ENCODE data around the gene CANX.

The CANX gene

DNA sequence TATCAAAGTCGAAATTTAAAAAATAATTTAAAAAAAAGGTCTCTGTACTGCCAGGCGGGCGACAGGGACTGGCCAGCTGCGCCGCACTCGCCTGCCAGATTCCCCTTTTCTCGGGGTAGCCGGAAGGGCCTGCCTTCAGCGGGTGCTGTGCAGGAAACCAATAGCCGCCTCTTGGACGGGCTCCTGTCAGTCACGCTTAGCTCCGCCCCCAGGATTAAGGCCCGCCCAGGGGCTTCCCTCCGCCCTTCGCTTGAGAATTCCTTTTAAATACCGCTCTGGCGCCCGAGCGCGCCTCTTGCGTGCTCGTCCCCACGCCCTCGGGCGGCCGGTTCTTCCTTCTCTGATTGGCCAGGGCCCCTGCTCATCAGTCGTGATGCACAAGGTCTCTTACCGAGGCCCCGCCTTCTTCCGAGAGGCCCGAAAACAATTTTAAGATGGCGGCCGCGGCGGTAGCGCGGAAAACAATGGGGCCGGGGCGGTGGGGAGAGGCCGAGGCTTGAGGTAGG, 33.7 kb downstream of the CANX start, which contains the start of gene MAML1:
Gene MAML1 (plus strand): TSS at position 411 of the 506 bp plus-strand sequence. CDS start 291 bp downstream, outside the sequence.
- TF ChIP-seq, protein P1, sequence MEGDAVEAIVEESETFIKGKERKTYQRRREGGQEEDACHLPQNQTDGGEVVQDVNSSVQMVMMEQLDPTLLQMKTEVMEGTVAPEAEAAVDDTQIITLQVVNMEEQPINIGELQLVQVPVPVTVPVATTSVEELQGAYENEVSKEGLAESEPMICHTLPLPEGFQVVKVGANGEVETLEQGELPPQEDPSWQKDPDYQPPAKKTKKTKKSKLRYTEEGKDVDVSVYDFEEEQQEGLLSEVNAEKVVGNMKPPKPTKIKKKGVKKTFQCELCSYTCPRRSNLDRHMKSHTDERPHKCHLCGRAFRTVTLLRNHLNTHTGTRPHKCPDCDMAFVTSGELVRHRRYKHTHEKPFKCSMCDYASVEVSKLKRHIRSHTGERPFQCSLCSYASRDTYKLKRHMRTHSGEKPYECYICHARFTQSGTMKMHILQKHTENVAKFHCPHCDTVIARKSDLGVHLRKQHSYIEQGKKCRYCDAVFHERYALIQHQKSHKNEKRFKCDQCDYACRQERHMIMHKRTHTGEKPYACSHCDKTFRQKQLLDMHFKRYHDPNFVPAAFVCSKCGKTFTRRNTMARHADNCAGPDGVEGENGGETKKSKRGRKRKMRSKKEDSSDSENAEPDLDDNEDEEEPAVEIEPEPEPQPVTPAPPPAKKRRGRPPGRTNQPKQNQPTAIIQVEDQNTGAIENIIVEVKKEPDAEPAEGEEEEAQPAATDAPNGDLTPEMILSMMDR (IDR thresholded peaks at IDR 0.05), result no peak

DNA sequence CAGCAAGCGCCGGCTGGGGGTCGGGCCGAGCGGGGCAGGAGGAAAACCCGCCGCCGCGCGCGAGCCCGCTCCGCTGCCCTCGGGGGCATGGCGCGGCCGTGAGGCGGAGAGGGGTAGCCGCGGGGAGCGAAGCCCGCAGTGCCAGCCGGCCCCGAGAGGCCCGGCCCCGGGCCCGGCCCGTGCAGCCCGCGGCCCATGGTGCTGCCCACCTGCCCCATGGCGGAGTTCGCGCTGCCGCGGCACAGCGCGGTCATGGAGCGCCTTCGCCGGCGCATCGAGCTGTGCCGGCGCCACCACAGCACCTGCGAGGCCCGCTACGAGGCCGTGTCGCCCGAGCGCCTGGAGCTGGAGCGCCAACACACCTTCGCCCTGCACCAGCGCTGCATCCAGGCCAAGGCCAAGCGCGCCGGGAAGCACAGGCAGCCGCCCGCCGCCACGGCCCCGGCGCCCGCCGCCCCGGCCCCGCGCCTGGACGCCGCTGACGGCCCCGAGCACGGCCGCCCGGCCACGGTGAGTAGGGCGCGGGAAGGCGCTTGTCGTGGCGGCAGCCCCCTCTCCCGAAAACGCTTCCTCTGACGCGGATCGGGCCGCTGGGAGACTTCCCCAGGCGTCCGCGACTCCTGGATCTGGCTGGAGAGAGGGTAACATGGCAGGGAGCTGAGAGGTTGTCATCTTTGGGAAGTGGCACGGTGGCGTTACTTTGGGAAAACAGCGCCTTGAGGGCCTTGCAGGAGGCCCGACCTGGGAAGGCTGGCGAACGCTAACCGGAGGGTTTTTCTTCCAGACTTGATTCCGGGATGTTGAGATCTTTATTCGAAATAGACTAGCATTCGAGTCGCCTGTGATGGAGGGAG, 34.4 kb downstream of the CANX start:
- TF ChIP-seq, protein P1 (IDR thresholded peaks at IDR 0.05), result no peak

DNA sequence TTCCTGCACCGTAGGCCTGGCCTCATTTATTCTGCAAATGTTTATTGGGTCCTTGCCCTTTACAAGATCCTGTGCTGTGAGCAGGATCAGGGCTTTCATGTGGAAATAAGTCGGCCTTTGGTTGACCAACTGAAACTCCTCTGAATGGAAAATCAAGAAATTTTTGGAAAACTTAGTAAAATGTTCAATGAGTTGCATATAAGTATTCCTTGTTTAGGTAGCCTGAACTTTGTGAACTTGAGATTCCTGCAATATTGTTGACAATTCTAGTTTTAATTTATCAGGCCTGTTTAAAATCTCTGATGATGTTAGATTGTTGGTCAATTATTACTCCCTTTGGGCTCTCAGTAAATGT, 35.0 kb downstream of the CANX start:
- TF ChIP-seq, protein P1 (IDR thresholded peaks at IDR 0.05), result no peak

DNA sequence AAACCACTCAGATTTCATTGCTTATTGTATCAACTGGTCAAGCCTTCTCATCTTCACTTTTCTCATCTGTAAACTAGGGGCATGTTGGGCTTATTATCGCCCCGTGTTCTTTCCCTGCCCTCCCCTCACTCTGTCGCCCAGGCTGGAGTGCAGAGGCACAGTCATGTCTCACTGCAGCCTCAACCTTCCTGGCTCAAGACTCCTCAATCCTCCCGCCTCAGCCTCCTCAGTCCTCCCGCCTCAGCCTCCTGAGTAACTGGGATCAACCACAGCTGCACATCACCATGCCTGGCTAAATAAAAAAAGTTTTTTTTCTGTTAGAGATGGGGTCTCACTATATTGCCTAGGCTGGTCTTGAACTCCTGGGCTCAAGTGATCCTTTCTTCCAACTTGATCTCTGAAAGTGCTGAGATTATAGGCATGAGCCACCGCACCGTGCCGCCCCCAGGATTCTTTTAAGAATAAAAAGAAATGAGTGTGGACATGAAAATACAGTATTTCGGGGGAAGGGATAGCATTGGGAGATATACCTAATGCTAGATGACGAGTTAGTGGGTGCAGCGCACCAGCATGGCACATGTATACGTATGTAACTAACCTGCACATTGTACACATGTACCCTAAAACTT, 35.9 kb downstream of the CANX start:
- TF ChIP-seq, protein P1 (IDR thresholded peaks at IDR 0.05), result no peak

DNA sequence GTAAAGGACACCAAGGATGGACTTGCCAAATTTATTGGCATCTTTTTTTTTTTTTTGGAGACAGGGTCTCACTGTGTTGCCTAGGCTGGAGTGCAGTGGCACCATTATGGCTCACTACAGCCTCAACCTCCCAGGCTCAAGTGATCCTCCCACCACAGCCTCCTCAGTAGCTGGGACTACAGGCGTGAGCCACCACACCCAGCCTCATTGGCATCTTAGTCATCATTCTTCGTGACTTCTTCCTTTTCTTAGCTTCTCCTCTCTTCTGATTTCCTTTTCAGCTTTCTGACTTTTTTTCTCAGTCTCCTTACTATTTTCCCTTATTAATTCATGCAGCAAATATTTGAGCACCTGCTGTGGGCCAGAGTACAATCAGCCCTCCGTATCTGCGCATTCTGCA, 40.0 kb downstream of the CANX start:
- TF ChIP-seq, protein P1 (IDR thresholded peaks at IDR 0.05), result no peak

DNA sequence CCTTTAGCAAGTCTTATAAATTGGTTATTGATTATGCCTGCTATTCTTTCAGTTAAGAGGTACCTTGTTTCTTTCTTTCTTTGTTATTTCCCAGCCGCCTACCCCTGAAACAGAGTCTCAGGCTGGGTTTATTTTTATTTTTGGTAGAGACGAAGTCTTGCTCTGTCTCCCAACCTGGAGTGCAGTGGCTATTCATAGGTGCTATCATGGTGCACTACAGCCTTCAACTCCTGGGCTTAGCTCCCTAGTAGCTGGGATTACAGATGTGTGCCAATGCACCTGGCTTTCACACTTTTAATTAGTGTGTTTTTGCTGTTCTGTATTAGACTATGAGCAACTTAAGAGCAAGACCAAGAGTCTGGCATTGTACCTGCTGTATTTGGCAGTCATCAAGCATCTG, 48.1 kb downstream of the CANX start:
- TF ChIP-seq, protein P1 (IDR thresholded peaks at IDR 0.05), result no peak

DNA sequence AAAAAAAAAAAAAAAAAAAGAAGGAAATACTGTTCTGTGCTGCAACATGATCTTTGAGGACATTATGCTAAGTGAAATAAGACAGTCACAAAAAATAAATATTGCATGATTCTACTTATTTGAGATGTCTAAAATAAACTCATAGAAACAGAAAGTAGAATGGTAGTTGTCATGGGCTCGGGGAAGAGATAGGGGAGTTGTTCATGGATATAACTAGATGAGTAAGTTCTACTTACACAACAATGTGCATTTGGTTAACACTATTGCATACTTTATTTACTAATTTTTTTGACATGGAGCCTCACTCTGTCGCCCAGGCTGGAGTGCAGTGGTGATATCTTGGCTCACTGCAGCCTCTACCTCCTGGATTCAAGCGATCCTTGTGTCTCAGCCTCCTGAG, 49.0 kb downstream of the CANX start:
- TF ChIP-seq, protein P1 (IDR thresholded peaks at IDR 0.05), result no peak
